Inflammatory macrophage (primary cell): ENCODE measurements around the gene TMTC1.
"Not testable (repeated sequence)": the region's sequence is repeated elsewhere in the genome, so short reads cannot be mapped to it uniquely, and the experiment has no call there.

Experiments used
- DNase-seq, 2 donors: peaks; one replicate each; pipeline ENCODE4 v3.0.0-alpha.2; 2020 to 2022
- total RNA-seq, 18 experiments: gene quantifications; one replicate each; lab custom pipeline; 2026; ENCODE audit warnings: mixed read lengths in 6 of 18, inconsistent platforms in 2 of 18; lab: John Stamatoyannopoulos, UW

TMTC1 gene
- total RNA-seq, result 6.3 to 112 (median 44.1) reads per million in 18 experiments

GRCh38 chr12:29783773-29784666 is at the start of gene TMTC1:
Gene TMTC1 (minus strand): TSS chr12:29783942. CDS start chr12:29783751, 191 bp downstream.
- peak; percentile 4 to 15 for DNase-seq

DNA sequence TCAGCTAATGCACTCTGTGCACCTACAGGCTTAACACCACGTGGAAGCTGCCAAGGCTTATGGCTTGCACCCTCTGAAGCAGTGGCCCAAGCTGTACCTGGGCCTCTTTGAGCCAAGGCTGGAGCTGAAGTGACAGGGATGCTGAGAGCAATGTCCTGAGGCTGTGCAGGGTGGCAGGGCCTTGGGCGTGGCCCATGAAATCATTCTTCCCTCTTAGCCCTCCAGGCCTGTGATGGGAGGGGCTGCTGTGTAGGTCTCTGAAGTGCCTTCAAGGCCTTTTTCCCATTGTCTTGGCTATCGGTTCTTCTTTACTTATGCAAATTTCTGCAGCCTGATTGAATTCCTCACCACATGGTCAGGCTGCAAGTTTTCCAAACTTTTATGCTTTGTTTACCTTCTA is 47.4 kb upstream of the TMTC1 start:
- DNase-seq, result no peak

- DNase-seq, result no peak
Observed at GRCh38 chr12:29830391-29830790, 46.6 kb upstream of the TMTC1 start.

DNA sequence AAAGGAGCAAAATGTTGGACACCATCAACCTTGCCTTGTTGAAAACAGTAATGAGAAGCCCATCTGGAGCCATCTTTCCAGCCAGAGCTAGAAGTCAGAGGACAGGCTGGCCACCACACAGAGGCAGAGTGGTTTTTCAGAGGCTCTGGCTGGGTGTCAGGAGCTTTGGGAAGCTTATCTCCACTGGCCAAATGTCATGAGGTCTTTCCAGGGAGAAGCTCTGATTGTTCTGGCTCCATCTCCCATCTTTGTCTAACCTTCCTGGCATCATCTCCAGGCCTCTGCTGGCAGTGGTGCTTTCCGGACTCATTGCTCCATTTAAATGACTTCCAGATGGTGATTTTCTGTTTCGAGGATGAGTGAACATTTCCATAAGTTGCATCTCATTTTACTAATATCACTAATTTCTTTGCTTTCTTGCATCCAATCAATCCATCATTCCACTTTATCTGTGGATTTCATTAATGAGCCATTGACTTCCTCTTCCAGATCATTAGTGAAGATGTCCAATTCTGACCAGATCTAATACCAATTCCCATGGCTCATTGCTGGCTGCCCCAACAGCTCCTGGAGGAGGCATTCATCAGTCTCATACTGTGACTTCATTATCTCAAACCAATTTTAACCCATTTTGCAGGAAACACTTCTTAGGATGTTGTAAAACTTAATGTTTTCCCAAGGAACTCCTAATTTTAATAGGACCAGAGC is 35.3 kb upstream of the TMTC1 start:
- no peak for DNase-seq

DNA sequence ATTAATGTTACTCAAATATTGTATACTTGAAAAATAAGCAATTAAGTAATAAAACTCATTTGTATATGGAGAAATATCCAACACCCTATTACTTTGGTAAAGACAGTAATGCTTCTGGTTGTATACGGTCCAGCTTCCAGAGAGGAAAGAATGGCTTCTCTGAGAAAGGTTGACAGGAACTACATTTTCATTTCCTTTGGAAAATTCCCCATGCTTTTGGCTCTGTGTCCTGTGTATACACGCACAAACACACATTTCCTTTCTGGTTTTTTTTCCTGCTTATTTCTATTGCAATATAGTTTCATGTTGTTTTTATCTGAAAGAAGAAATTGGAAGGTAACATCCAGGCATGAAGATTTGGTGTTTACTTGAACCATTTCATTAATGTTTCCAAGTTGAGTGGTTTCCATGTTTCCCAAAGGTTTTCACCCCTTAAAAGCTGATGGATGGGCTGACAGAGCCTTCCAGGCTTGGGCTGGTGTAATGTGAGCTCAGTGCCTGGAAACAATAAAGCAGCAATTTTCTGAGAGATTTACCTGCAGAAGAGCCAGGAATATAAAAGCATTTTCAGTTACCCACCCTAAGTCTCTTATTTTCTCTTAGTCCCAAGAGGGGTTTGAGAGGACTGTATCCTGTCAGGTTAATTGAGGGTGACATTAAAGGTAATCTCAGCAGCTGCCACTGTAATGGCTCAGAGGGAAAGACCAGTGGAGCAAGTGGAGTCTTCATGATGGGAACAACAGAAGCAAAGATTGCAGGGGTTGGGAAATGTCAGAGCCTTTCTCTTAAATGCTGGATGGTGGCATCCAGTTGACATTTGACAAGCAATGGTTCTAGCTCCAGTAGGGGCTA is 33.4 kb upstream of the TMTC1 start:
- DNase-seq, result no peak

- not testable (repeated sequence) for DNase-seq
Observed at GRCh38 chr12:29809616-29810361, 26.0 kb upstream of the TMTC1 start.

GRCh38 chr12:29807129-29807528 is 23.4 kb upstream of the TMTC1 start:
- no peak for DNase-seq

DNA sequence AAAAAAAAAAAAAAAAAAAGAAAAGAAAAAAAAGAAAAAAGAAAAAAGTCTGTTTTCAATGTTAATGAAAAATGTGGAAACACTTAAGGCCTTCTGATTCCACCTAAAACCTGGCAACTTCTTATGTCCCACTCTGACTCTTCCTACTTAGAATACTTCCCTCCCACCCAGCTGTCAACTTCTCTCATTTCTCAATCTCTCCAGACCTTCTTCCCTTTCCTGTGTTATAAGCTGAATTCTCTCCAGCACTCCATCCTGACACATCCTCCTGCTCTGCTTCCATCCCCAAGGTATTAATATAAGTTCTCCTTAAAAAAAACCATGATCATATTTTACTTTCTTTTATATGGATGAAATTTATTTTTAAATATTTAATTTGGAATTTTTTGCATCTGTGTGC is 20.3 kb upstream of the TMTC1 start:
- DNase-seq, result peak in 1 of 2 donors; percentile 19

GRCh38 chr12:29799591-29799990 is 15.8 kb upstream of the TMTC1 start:
- DNase-seq, result no peak

GRCh38 chr12:29797565-29798355 is 14.0 kb upstream of the TMTC1 start:
- no peak for DNase-seq

GRCh38 chr12:29796823-29797263 is 13.1 kb upstream of the TMTC1 start:
- DNase-seq, result no peak

DNA sequence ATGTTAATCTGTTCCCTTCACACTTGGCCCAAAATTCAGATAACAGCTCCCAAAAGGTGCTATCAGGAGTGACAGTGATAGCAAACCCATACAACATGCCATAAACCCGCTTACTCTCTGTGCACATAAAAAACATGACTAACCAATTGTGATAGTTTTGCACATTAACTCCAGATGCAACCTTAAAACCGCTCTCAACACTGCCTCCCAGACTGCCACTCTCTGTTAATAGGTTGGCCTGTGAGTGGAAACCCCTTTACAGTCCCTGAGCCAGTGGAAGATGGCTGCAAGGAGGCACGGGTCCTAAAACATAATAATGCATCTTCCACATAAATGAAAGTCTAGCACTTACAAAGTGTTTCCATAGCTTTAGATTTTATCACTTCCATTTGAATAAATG is 12.0 kb upstream of the TMTC1 start:
- DNase-seq, result no peak

GRCh38 chr12:29794862-29795261 is 11.1 kb upstream of the TMTC1 start:
- DNase-seq, result no peak

DNA sequence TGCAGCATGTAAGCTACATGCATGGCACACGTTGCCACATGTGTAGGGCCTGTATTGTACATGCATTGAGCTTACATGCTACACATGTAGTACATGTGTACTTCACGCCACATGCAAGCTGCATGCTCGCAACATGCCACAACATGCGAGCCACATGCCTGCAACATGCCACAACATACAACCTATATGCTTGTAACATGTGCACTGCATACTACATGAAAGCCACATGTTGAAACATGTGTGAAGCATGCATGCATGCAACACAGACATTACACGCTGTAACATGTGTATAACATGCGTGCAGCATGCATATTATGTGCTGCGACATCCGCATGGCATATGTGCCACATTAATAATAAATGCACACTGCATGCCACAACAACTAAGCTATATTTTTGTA is 9.1 kb upstream of the TMTC1 start:
- no peak for DNase-seq

DNA sequence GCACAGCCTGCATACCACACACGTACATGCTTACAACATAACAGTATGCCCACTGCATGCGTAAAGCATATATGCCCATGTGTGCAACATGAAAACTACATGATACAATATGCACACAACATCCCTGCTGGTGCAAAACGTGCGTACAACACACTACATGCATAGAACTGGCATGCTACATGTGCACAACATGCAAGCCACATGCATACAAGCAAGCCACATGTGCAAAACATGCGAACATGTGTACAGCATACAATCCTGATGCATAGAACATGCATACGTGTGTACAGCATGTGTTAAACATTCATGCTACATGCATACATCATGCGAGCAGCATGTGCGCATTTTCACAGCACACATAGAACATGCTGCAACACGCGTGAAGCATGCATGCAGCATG is 8.4 kb upstream of the TMTC1 start:
- no peak for DNase-seq

- peak; percentile 50 to 52 for DNase-seq
Observed at GRCh38 chr12:29782871-29783772, 620 bp downstream of the TMTC1 start.

GRCh38 chr12:29782285-29782870 is 1.4 kb downstream of the TMTC1 start:
- DNase-seq, result peak; percentile 58 to 94

DNA sequence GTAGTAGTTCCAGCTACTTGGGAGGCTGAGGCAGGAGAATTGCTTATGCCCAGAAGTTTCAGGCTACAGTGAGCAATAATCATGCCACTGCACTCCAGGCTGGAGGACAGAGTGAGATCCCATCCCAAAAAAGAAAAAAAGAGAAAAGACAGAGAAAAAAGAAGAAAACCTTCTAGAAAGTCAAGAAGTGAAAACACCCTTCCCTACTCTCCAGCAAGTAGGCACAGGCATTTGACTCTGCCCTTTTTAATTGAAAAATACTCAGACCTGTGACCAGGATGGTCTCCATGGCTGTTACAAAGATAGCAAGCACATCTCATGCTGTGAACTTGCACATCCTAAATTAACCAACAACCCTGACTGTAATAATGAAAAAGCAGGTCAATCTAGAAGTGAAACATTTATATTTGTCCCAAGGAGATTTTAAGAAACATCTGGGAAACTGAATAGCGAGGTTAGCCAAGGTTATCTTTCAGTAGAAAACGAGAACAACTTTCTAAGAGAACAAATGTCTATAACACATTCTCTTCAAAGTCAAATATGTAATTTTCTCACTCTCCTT is 2.0 kb downstream of the TMTC1 start:
- DNase-seq, result no peak

DNA sequence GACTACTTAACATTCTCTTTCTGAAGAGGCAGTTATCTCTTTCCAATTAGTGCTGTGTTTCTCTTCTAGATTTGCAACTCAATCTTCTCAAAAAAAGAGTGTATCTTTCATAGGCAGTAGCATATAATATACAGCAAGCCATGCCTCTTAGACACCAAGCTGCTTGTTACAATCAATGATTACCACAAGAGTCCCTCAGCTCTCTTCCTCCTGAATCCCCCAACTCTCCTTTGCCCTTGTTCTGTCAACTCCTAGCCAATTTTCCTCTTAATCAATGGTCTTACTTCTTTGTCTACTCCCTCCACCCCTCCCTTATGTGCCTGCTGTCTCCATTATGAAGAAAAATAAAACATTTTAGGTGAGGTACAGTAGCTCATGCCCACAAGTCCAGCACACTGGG is 2.6 kb downstream of the TMTC1 start:
- DNase-seq, result no peak
